AG10803 (cell line): ENCODE results near the gene EHF.

Experiments used
- DNase-seq: peaks from one replicate; pipeline ENCODE4 v3.0.0; 2010; ENCODE audit warnings: low read depth
- H3K4me3 ChIP-seq: 2 replicates; pipeline ENCODE4 v1.5.1; 2011; ENCODE audit warnings: mild to moderate bottlenecking, low read length, control low read depth
- TF ChIP-seq, protein P1 (sequence below): conservative IDR thresholded peaks from 2 replicates; pipeline ENCODE4 v1.5.1; 2011; ENCODE audit warnings: mild to moderate bottlenecking, low read length, control low read depth, inconsistent platforms

Gene EHF

GRCh38 chr11:34654483-34655334 is 33.8 kb downstream of the EHF start:
- H3K4me3 ChIP-seq, result no peak overlapping the region
- peak; percentile 80 for DNase-seq
- TF ChIP-seq, protein P1, sequence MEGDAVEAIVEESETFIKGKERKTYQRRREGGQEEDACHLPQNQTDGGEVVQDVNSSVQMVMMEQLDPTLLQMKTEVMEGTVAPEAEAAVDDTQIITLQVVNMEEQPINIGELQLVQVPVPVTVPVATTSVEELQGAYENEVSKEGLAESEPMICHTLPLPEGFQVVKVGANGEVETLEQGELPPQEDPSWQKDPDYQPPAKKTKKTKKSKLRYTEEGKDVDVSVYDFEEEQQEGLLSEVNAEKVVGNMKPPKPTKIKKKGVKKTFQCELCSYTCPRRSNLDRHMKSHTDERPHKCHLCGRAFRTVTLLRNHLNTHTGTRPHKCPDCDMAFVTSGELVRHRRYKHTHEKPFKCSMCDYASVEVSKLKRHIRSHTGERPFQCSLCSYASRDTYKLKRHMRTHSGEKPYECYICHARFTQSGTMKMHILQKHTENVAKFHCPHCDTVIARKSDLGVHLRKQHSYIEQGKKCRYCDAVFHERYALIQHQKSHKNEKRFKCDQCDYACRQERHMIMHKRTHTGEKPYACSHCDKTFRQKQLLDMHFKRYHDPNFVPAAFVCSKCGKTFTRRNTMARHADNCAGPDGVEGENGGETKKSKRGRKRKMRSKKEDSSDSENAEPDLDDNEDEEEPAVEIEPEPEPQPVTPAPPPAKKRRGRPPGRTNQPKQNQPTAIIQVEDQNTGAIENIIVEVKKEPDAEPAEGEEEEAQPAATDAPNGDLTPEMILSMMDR, result no peak

- H3K4me3 ChIP-seq, result no peak overlapping the region
- peak; percentile 70 for DNase-seq
- TF ChIP-seq, protein P1, result no peak
These were observed 34.6 kb downstream of the EHF start for GRCh38 chr11:34655335-34656008.

DNA sequence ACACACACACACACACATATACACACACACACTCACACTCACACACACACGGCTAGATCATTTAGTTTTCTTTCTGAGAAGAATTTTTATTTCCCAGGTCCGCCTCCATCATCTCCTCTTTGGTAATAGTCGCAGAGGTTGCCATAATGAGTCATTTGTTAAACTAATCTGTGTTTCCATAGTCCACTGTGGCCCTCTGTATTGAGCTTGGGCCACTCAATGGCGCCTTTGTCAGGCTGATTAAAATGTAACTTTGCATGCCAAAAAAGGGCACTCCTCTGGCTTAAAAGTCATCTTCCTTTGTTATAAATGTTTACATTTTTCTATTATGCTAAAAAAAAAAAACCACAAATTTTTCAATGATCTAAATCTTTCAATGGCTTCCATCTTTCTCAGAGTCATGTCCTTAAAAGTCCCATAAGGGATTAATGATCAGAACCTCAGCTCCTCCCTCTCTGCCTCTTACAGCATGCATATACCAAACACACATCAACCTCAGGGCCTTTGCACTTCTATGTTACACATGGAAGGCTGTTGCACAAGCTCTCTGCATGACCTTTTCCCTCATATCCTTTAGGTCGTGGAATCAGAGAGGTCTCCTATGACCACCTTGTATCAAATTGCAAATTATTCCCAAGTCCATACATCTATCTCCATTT is 35.3 kb downstream of the EHF start:
- no peak overlapping the region for H3K4me3 ChIP-seq
- TF ChIP-seq, protein P1, result no peak
- peak; percentile 11 for DNase-seq

GRCh38 chr11:34658071-34659015 is 37.5 kb downstream of the EHF start:
- no peak for DNase-seq
- no peak overlapping the region for H3K4me3 ChIP-seq
- TF ChIP-seq, protein P1, result no peak

DNA sequence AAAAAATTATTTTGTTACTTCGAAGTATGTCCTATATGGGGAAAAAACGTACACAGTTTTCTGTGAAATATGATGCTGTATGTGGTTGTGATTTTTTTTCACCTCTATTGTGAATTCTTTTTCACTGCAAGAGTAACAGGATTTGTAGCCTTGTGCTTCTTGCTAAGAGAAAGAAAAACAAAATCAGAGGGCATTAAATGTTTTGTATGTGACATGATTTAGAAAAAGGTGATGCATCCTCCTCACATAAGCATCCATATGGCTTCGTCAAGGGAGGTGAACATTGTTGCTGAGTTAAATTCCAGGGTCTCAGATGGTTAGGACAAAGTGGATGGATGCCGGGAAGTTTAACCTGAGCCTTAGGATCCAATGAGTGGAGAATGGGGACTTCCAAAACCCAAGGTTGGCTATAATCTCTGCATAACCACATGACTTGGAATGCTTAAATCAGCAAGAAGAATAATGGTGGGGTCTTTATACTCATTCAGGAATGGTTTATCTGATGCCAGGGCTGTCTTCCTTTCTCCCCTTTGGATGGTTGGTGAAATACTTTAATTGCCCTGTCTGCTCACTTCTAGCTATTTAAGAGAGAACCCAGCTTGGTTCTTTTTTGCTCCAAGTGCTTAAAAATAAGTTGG is 38.3 kb downstream of the EHF start:
- TF ChIP-seq, protein P1, result no peak
- no peak for DNase-seq
- no peak overlapping the region for H3K4me3 ChIP-seq

DNA sequence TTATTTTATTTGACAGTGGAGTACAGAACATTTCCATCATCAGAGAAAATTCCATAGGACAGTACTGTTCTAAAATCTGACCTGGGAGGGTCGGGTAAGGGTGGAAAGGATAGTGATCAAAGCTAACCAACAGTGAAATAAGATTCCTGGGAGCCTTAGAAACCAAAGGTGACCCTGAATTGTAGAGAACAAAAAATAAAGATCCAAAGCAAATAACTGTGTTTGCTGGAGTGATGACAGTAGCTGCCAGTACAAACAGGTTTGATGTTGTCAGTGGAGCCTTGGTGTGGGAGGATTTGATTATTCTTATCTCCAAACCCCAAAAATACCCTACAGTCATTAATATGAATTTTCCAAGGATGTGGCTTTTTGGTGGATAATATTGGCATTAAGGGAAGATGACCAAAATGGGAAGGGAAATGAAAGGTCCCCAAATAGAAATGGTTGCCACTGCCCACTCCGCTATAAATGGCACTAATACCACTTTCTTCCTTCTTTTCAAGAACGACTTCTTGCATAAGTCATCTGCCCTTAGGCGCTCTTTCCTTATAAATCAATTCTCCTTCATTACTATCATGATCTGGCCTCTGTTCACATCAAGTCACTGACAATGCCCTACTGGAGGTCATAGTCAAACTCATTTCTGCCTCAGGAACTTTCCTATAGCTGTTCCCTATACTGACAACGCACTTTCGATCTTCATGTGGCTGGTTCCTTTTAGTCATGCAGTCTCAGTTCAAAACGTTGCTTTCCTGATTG is 44.4 kb downstream of the EHF start:
- no peak overlapping the region for H3K4me3 ChIP-seq
- TF ChIP-seq, protein P1, result no peak
- DNase-seq, result no peak
